Natural killer cell (primary cell): ENCODE measurements around the gene AK1. TPM values are rescaled to one million over a fixed set of nuclear protein-coding genes. Genes with fewer than 3 reads are reported as not detected.

ENCODE experiments used
- ATAC-seq, 3 donors: fragments of 150-1000 bp in 2 of 3; fragments of 200-7000 bp in 1 of 3; cut with Tn5 transposase; 1 replicate in 1 of 3; 2 replicates in 2 of 3; pipeline ENCODE4 v1.10.0; 2021; ENCODE audit warnings: mild to moderate bottlenecking in 2 of 3, moderate library complexity in 2 of 3
- DNase-seq, 2 donors: peaks; one replicate each; pipeline versions ENCODE4 v3.0.0 to v3.0.0-alpha.2; 2013 to 2021; ENCODE audit warnings: mixed read lengths in 1 of 2
- H3K27ac ChIP-seq: one replicate; pipeline ENCODE4 v1.5.1; 2013; ENCODE audit warnings: mild to moderate bottlenecking, low read length
- H3K27me3 ChIP-seq: one replicate; pipeline ENCODE4 v1.6.1; 2013; ENCODE audit warnings: low read length; ENCODE audit not compliant: control insufficient read depth, insufficient read depth
- H3K36me3 ChIP-seq: one replicate; pipeline ENCODE4 v1.6.1; 2013; ENCODE audit warnings: low read length; ENCODE audit not compliant: control insufficient read depth, insufficient read depth
- H3K4me1 ChIP-seq: one replicate; pipeline ENCODE4 v1.6.1; 2013; ENCODE audit warnings: low read length; ENCODE audit not compliant: control insufficient read depth, insufficient read depth
- H3K4me3 ChIP-seq: one replicate; pipeline ENCODE4 v1.5.1; 2013; ENCODE audit warnings: low read length
- H3K9me3 ChIP-seq: one replicate; pipeline ENCODE4 v1.6.1; 2013; ENCODE audit warnings: low read length; ENCODE audit not compliant: control insufficient read depth, insufficient read depth
- H3K27ac Mint-ChIP-seq, 2 donors: one replicate each; pipeline ENCODE4 v1.8.0; 2022; ENCODE audit warnings: mild to moderate bottlenecking in 2 of 2, mixed read lengths in 2 of 2, moderate library complexity in 1 of 2
- H3K27me3 Mint-ChIP-seq, 2 donors: one replicate each; pipeline ENCODE4 v1.8.0; 2022; ENCODE audit warnings: low read depth in 2 of 2, mixed read lengths in 2 of 2
- H3K36me3 Mint-ChIP-seq: one replicate; pipeline ENCODE4 v1.8.0; 2022; ENCODE audit warnings: mixed read lengths
- H3K4me1 Mint-ChIP-seq, 2 donors: one replicate each; pipeline ENCODE4 v1.8.0; 2022; ENCODE audit warnings: mixed read lengths in 2 of 2
- H3K4me3 Mint-ChIP-seq: one replicate; pipeline ENCODE4 v1.8.0; 2022; ENCODE audit warnings: mild to moderate bottlenecking, moderate library complexity, mixed read lengths
- H3K9me3 Mint-ChIP-seq, 2 donors: one replicate each; pipeline ENCODE4 v1.8.0; 2022; ENCODE audit warnings: mixed read lengths in 2 of 2
- WGBS: methylation state at CpG from one replicate; pipeline ENCODE4 v1.1.7; 2013; ENCODE audit warnings: missing lambda C conversion rate; ENCODE audit not compliant: insufficient coverage; 5-methylcytosine and 5-hydroxymethylcytosine counted together
- intact Hi-C: fragments of 100-400 bp; cut with micrococcal nuclease; formaldehyde crosslinking; loops from one replicate; pipeline ENCODE4 v1.14.2; 2022
- total RNA-seq, 4 donors: library from RNA; stranded (reverse); fragments of 120-200 nt in 1 of 4; gene quantifications; one replicate each; pipeline versions ENCODE4 v1.2.3 to v1.2.4, GENCODE V29; 2013 to 2022
- TF ChIP-seq, protein P1 (sequence below): fragments of 200-600 bp; IDR thresholded peaks from one replicate; pipeline ENCODE4 v1.8.0; 2022; ENCODE audit warnings: antibody characterized with exemption

Gene AK1
- total RNA-seq, 3 donors from 2014 or later (not counting 1 experiment from before 2014, with no cell fraction given), result 47.3 to 76.3 (median 54.2) TPM

DNA sequence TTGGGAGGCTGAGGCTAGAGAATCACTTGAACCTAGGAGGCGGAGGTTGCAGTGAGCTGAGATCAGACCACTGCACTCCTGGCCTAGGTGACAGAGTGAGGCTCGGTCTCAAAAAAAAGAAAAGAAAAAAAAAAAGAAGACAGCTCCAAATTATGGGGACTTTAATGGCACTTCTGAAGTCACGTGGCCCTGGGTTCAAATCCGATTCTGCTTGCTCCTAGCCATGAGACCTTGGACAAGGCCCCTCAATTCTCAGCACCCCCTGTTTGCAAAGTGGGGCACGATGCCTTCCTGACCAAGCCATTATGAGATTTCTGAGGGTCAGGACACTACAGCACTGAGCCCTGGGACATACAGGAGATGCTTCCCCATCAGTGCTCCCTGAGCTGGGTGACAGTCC lies 22.0 kb downstream of the AK1 start:
- TF ChIP-seq, protein P1, sequence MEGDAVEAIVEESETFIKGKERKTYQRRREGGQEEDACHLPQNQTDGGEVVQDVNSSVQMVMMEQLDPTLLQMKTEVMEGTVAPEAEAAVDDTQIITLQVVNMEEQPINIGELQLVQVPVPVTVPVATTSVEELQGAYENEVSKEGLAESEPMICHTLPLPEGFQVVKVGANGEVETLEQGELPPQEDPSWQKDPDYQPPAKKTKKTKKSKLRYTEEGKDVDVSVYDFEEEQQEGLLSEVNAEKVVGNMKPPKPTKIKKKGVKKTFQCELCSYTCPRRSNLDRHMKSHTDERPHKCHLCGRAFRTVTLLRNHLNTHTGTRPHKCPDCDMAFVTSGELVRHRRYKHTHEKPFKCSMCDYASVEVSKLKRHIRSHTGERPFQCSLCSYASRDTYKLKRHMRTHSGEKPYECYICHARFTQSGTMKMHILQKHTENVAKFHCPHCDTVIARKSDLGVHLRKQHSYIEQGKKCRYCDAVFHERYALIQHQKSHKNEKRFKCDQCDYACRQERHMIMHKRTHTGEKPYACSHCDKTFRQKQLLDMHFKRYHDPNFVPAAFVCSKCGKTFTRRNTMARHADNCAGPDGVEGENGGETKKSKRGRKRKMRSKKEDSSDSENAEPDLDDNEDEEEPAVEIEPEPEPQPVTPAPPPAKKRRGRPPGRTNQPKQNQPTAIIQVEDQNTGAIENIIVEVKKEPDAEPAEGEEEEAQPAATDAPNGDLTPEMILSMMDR, result no peak
- H3K27ac Mint-ChIP-seq, result peak overlapping the region; percentile 51 to 87
- WGBS, result 95% methylated on average over 5 of the region's 5 CpGs
- peaks cover 19 to 41% of the 10 kb centered on the region in 2 donors for H3K4me1 Mint-ChIP-seq
- no peaks in the 10 kb centered on the region for H3K27me3 ChIP-seq
- no peaks in the 10 kb centered on the region for H3K9me3 ChIP-seq
- peak overlapping the region; percentile 12 for H3K27ac ChIP-seq
- H3K4me3 ChIP-seq, result no peak overlapping the region
- H3K9me3 Mint-ChIP-seq, result no peaks in the 10 kb centered on the region
- no peaks in the 10 kb centered on the region for H3K27me3 Mint-ChIP-seq
- H3K4me3 Mint-ChIP-seq, result peak overlapping the region; percentile 13
- no peak for ATAC-seq
- peaks cover 79% of the 10 kb centered on the region for H3K4me1 ChIP-seq
- no peaks in the 10 kb centered on the region for H3K36me3 ChIP-seq
- no peak for DNase-seq
- no peaks in the 10 kb centered on the region for H3K36me3 Mint-ChIP-seq
- intact Hi-C loops, result no loop called here

GRCh38 chr9:127854960-127855359 lies 22.5 kb downstream of the AK1 start:
- no peaks in the 10 kb centered on the region for H3K36me3 ChIP-seq
- peak overlapping the region in 1 of 2 donors; percentile 87 for H3K27ac Mint-ChIP-seq
- TF ChIP-seq, protein P1, result no peak
- no peaks in the 10 kb centered on the region for H3K36me3 Mint-ChIP-seq
- DNase-seq (no peak), ATAC-seq (no peak)
- peak overlapping the region; percentile 72 for H3K27ac ChIP-seq
- no peak overlapping the region for H3K4me3 Mint-ChIP-seq
- intact Hi-C loops, result no loop called here
- no peaks in the 10 kb centered on the region for H3K27me3 Mint-ChIP-seq
- no peaks in the 10 kb centered on the region for H3K27me3 ChIP-seq
- no peaks in the 10 kb centered on the region for H3K9me3 Mint-ChIP-seq
- H3K4me1 ChIP-seq, result peaks cover 74% of the 10 kb centered on the region
- 79% methylated on average over 11 of the region's 11 CpGs for WGBS
- H3K4me3 ChIP-seq, result no peak overlapping the region
- H3K4me1 Mint-ChIP-seq, result peaks cover 19 to 37% of the 10 kb centered on the region in 2 donors
- H3K9me3 ChIP-seq, result peaks cover under 1% of the 10 kb centered on the region

- peaks cover 69% of the 10 kb centered on the region for H3K4me1 ChIP-seq
- TF ChIP-seq, protein P1, result no peak
- intact Hi-C loops, result no loop called here
- peak within 1 kb of the TSS; percentile 56 for H3K4me3 ChIP-seq
- peak within 1 kb of the TSS; percentile 72 for H3K27ac ChIP-seq
- H3K36me3 ChIP-seq, result no peaks in the 10 kb centered on the region
- no peaks in the 10 kb centered on the region for H3K27me3 Mint-ChIP-seq
- H3K9me3 ChIP-seq, result peaks cover 7% of the 10 kb centered on the region
- H3K36me3 Mint-ChIP-seq, result peaks cover 3% of the 10 kb centered on the region
- peak in 1 of 2 donors; percentile 50 for DNase-seq
- H3K4me3 Mint-ChIP-seq, result peak within 1 kb of the TSS; percentile 87
- peak; percentile 35 to 61 (median 40) for ATAC-seq
- WGBS, result 6% methylated on average over 36 of the region's 37 CpGs
- peaks cover 19 to 37% of the 10 kb centered on the region in 2 donors for H3K4me1 Mint-ChIP-seq
- H3K27me3 ChIP-seq, result no peaks in the 10 kb centered on the region
- peak within 1 kb of the TSS; percentile 80 to 87 for H3K27ac Mint-ChIP-seq
- peaks cover 0 to 2% of the 10 kb centered on the region in 2 donors for H3K9me3 Mint-ChIP-seq
These were observed 23.2 kb downstream of the AK1 start, which contains the start of gene ENG for GRCh38 chr9:127854184-127854806. TSS of gene ENG (minus strand) at chr9:127854658. CDS start at chr9:127854355, 303 bp downstream.
